NCI-H345 treated with DMSO at 0.1 percent for 48 hours (cell line): ENCODE measurements around the gene STK40.

ENCODE experiments used
- DNase-seq: peaks from one replicate; lab custom pipeline; 2025; ENCODE audit not compliant: unreplicated experiment; lab: John Stamatoyannopoulos, UW

The STK40 gene

DNA sequence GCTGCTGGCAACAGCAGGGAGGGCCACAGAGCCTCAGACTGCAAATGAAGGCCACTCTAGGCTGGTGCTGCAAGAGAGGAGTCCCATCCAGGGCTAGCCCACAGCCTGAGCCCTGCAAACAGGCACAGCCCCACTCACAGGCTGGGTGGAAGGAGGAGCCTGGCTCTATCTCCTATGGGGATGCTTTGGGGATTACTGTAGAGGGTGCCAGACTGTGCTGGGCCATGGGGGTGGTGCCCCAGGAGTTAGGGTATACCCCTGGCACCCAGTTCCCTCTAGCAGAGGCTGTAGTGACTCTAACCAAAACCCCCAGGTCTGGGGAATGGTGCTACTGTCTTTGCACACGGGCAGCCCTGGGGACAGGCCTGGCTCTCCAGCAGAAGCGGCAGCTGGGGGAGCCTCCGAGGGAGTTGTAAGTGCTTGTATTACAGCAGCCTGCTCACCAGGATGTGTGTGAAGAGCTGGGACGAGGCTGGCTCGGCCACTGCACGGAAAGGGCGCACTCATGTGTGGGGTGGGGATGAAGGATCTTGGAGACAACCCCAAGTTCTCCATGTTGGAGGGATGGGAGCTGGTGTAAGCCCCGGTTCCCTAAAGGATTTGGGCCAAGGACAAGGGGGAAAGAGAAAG, 38.9 kb downstream of the STK40 start:
- DNase-seq, result no peak

GRCh38 chr1:36345353-36345752, 40.4 kb downstream of the STK40 start:
- no peak for DNase-seq

DNA sequence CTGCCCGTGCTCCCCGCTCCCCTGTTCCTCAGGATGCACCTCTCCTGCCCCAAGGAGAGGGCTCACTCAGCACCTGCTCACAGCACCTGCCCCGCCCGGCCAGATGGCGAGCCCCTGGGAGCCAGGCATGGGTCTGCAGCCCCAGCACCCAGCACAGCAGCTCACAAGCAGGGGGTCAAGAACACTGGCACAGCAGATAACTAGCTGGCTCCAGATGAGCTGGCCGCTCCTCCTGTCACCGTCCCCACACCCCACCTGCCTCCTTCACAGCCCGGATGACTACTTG, 41.4 kb downstream of the STK40 start:
- no peak for DNase-seq

DNA sequence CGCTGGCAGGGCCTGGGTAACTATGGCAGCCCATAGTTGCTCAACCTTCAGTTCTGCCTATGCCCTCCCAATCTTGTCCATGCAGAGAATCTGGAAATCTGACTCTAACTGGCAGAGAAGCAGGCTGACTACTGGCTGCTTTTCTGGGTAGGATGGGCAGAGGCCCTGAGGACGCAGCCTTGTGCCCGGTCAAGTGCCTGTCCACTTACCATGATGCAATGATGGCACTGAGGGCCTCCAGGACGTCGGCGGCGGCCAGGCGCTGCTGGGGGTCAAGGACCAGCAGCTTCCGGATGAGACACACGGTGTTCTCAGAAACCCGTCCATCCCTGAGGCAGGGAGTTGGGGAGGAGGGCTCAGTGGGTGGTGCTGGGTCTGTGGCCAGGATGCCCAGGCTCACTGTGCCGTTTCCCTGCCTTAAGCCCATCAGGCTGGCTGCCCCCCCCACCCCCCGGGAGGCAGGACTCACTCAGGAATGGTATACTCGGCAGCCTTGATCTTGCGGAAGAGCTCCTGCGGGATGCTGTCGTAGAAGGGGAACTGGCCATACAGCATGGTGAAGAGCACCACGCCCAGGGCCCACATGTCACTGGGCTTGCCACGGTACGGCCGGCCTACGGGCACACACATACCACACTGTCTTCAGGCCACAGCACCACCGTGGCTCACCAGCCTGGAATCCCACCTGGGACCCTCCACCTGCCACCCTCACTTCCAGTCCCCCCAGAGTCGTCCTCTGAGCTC, 41.9 kb downstream of the STK40 start:
- no peak for DNase-seq

DNA sequence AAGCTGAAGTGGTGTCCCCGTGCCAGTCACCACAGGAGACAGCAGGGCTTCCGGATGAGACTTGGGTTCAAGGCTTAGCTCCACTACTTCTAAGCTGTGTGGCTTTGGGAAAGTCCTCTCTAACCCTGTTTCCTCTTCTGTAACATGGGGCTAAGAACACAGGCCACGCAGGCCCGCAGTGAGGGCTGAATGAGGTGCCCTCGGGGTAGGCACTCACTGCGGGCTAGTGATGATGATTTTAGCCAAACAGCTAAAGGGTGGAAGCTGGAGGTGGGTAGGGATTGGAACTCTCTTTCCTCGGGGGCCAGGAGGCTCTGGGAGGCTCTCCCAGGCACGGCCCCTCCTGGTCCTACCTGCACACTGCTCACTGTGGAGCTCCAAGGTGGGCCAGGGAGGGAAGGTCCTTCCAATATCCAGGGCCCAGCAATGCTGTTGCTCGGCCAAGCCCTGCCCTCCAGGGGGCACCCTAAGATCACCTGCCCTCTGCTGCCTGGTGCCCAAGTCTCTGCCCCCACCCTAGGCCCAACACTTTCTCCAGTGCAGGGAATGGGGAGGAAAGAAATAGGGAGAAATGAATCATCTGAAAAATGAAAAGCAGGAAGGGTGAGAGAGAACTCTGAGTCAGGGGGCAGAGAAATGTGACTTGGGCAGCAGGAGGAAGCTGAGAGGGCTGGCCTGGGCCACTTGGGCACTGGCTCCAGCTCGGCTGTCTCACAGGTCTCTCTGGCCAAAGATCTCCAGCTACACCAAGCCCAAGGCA, 43.1 kb downstream of the STK40 start:
- DNase-seq, result no peak

GRCh38 chr1:36341626-36342320, 44.0 kb downstream of the STK40 start:
- no peak for DNase-seq

GRCh38 chr1:36339615-36340014, 46.1 kb downstream of the STK40 start:
- no peak for DNase-seq

GRCh38 chr1:36339215-36339614, 46.5 kb downstream of the STK40 start:
- no peak for DNase-seq

GRCh38 chr1:36337830-36338229, 47.9 kb downstream of the STK40 start:
- no peak for DNase-seq

- no peak for DNase-seq
Observed at GRCh38 chr1:36330940-36331339, 54.8 kb downstream of the STK40 start.

GRCh38 chr1:36329817-36330216, 55.9 kb downstream of the STK40 start:
- DNase-seq, result no peak

GRCh38 chr1:36328713-36329112, 57.0 kb downstream of the STK40 start:
- peak; percentile 12 for DNase-seq

DNA sequence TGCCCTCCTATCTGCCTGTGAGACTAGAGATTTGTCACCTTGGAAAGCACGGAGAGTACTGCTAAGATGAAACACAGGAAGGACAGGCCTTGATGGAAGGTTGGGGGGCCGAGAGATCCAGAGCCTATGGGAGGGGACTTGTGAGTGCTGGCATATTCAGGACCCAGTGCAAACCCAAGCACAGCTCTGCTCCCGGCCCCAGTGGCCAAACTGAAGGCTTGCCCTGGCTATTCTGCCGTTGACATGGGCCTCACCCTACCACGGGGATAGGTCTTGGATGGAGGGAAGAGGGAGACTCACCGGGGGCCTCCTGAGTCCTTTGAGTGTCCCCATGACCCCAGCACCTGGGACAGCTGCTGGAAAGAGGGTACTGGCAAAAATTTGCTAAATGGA, 57.6 kb downstream of the STK40 start:
- DNase-seq, result no peak

DNA sequence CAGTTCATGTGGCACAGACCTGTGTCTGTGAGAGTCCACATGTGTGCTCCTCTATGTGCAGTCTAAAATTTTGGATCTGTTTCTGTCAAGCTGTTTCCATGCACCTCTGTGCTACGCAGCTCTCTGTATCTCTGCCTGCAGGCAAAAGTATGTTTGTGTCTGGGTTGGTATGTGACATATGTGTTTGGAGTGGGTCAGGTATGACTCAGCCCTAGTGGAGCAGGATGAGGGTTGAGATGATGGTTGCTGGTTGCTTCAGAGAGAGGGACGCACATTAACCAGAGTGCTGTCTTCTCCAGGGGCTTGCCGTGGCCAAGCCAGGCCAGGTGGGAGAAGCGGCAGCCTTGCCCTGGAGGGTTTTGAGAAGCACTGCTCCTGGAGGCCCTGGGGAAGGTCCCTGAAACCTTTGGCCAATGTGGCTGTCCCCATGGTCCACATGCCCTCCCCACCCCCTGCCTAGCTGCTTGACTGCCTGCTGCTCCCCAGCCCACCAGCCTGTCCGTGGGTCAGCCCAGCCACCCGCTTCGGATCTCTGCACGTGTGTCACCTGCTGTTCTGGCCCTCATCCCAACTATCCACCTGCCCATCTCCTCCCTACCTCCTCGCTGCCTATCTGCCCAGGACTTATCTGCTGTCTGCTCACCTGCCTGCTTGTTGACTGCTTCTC, 58.2 kb downstream of the STK40 start:
- DNase-seq, result no peak

GRCh38 chr1:36326499-36326898, 59.2 kb downstream of the STK40 start:
- no peak for DNase-seq

DNA sequence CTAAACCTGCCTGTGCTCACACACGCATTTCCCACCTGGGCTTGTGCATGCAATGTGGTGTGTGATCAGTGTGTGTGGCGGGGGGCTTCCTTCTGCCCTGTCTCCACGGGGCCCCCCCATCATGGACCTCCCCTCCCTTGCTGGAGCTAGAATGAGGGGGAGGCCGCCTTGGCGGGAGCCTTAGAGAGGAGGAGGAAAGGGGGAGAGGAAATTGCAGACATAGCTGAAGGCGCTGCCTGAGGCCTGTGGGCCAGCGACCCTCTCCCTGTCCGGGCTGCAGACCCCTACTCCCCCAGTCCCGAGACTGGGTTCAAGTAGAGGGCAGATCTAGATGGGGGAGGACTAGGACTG, 61.4 kb downstream of the STK40 start:
- DNase-seq, result no peak

DNA sequence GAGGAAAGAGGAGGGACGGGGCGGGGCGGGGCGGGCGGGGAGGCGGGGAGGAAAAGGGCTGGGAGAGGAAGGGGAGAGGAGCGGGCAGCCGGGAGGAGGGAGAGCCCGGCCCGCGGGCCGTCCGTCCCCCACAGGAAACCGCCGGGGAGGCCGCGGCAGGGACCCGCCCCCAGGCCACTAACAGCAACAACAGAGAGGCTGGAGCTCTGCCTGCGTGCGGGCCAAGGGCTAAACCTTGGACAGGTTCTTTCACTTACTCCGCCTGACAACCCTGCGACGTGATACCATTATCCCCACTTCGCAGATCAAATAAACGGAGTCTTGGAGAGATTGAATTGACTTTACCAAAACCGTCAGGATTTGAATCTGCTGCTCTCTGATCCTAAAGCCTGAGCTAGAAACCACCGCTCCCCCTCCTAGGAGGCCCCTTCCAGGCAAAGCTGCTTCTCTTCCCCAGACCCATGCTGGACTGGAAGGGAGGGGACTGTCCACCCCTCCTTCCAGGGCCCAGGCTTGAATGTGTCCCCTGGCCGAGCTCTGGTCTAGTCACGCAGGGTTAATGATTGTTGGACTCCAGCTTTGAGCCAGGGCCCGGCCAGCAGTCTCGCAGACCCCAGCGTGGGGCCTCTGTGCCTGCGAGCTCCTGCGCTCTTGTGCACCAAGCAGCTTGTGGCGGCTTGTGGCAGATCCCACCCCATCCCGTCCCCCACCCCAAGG, 61.9 kb downstream of the STK40 start, which contains the start of gene EVA1B:
Gene EVA1B (minus strand): TSS at position 10 of the 717 bp plus-strand sequence. CDS start 608 bp downstream, outside the sequence.
- DNase-seq, result no peak

- no peak for DNase-seq
Observed at GRCh38 chr1:36322786-36323635, 62.7 kb downstream of the STK40 start.

- DNase-seq, result no peak
Observed at GRCh38 chr1:36322041-36322785, 63.5 kb downstream of the STK40 start.
